Stomach (tissue), 9 donors: ENCODE data around the gene CCDC148. TPM values are rescaled to one million over a fixed set of nuclear protein-coding genes. Genes with fewer than 3 reads are reported as not detected.

Experiments
- DNase-seq, 2 donors: peaks; one replicate each; pipeline versions ENCODE4 v3.0.0 to v3.0.0-alpha.2; 2013 to 2019
- H3K27ac ChIP-seq, 5 donors: fragments of 200-600 bp in 4 of 5; sonication (generic) in 4 of 5; one replicate each; pipeline ENCODE4 v1.5.1; 2013 to 2019; ENCODE audit warnings: mild to moderate bottlenecking in 1 of 5, moderate library complexity in 1 of 5
- H3K27me3 ChIP-seq, 3 donors: fragments of 200-600 bp; sonication (generic); one replicate each; pipeline ENCODE4 v1.5.1; 2017 to 2019; ENCODE audit warnings: mixed run types in 1 of 3
- H3K36me3 ChIP-seq, 4 donors: fragments of 200-600 bp; sonication (generic); 1 replicate in 3 of 4; 2 replicates in 1 of 4; pipeline ENCODE4 v1.5.1; 2016 to 2019
- H3K4me1 ChIP-seq, 4 donors: fragments of 200-600 bp; sonication (generic); one replicate each; pipeline ENCODE4 v1.5.1; 2016 to 2019
- H3K4me3 ChIP-seq, 4 donors: fragments of 200-600 bp; sonication (generic) in 3 of 4; one replicate each; pipeline ENCODE4 v1.5.1; 2016 to 2019; ENCODE audit warnings: mild to moderate bottlenecking in 1 of 4
- H3K9me3 ChIP-seq, 4 donors: fragments of 200-600 bp; sonication (generic); one replicate each; pipeline ENCODE4 v1.5.1; 2016 to 2019
- CTCF ChIP-seq, 7 experiments: fragments of 450-650 bp in 4 of 7; fragments of 200-600 bp in 3 of 7; sonication (generic) in 3 of 7; IDR thresholded peaks; one replicate each; pipeline ENCODE4 v1.5.1; 2016 to 2019; ENCODE audit warnings: antibody characterized with exemption in 7 of 7, control low read depth in 2 of 7, mild to moderate bottlenecking in 1 of 7
- EP300 ChIP-seq: sonication (generic); formaldehyde crosslinking; IDR thresholded peaks from one replicate; pipeline ENCODE4 v1.6.1; 2017; ENCODE audit warnings: antibody characterized with exemption
- POLR2A ChIP-seq, 4 donors: fragments of 450-650 bp; IDR thresholded peaks; one replicate each; pipeline ENCODE4 v1.6.1; 2016; ENCODE audit warnings: antibody characterized with exemption in 4 of 4, control low read depth in 2 of 4, mild to moderate bottlenecking in 1 of 4, moderate library complexity in 1 of 4
- POLR2AphosphoS5 ChIP-seq, 3 donors: sonication (generic); formaldehyde crosslinking; IDR thresholded peaks; one replicate each; pipeline ENCODE4 v1.6.1; 2016; ENCODE audit warnings: antibody characterized with exemption in 3 of 3
- WGBS, 5 donors: extraction: QIAGEN DNeasy Blood & Tissue Kit in 3 of 5; methylation state at CpG; one replicate each; pipeline versions ENCODE4 v1.1.5 to v1.1.7; 2013 to 2018; 5-methylcytosine and 5-hydroxymethylcytosine counted together
- intact Hi-C: fragments of 100-400 bp; cut with DNase I; formaldehyde crosslinking; loops from one replicate; pipeline ENCODE4 v1.15.1; 2023; ENCODE audit warnings: low total_unique reads
- polyA plus RNA-seq, 3 donors: library from polyadenylated mRNA; stranded (reverse); fragments of 200-250 nt; gene quantifications; one replicate each; pipeline ENCODE4 v1.2.3, GENCODE V29; 2013
- total RNA-seq, 5 donors: library from RNA; depleted of rRNA; stranded (reverse); fragments of >200 nt; gene quantifications; one replicate each; pipeline versions ENCODE4 v1.1.0 to v1.2.3, GENCODE V29; 2014 to 2016
- donor health status: healthy with polysubstance abuse.
- donor health status: Bipolar disorder and iron deficiency.
- donor health status: healthy.

Gene CCDC148
- total and polyA plus RNA-seq, 8 donors, result 0.25 to 1.3 (median 0.43) TPM; not detected in 5

GRCh38 chr2:158290225-158290624 lies 166.3 kb downstream of the CCDC148 start:
- Histone ChIP-seq H3K27me3 (no peaks in the 10 kb centered on the region), H3K27ac (no peak overlapping the region), H3K4me1 (no peaks in the 10 kb centered on the region), H3K36me3 (no peaks in the 10 kb centered on the region), H3K4me3 (no peak overlapping the region), H3K9me3 (peaks cover 0 to 7% (median 3%) of the 10 kb centered on the region in 4 donors)
- no peak for DNase-seq
- intact Hi-C loops, result no loop called here
- TF ChIP-seq POLR2A (IDR thresholded peaks at IDR 0.05), result no peak
- TF ChIP-seq POLR2AphosphoS5 (IDR thresholded peaks at IDR 0.05), result no peak
- no peak for TF ChIP-seq EP300
- TF ChIP-seq CTCF (IDR thresholded peaks at IDR 0.05), result no peak
- WGBS, 5 donors, result 76 to 89% (median 81%) methylated on average over 5 of the region's 5 CpGs

- WGBS, 5 donors, result 67 to 89% (median 74%) methylated on average over 2 of the region's 2 CpGs
- no peaks in the 10 kb centered on the region for H3K4me1 ChIP-seq
- intact Hi-C loops, result no loop called here
- no peak for TF ChIP-seq CTCF (IDR thresholded peaks at IDR 0.05)
- TF ChIP-seq POLR2A (IDR thresholded peaks at IDR 0.05), result no peak
- no peaks in the 10 kb centered on the region for H3K9me3 ChIP-seq
- H3K4me3 ChIP-seq, result no peak overlapping the region
- H3K27me3 ChIP-seq, result no peaks in the 10 kb centered on the region
- no peak for DNase-seq
- no peak overlapping the region for H3K27ac ChIP-seq
- no peaks in the 10 kb centered on the region for H3K36me3 ChIP-seq
Measured at GRCh38 chr2:158276619-158277471, 179.7 kb downstream of the CCDC148 start.

- no peaks in the 10 kb centered on the region for H3K36me3 ChIP-seq
- H3K4me1 ChIP-seq, result peaks cover 0 to 3% (median 0%) of the 10 kb centered on the region in 4 donors
- DNase-seq, result peak in 1 of 2 donors; percentile 34
- intact Hi-C loops, result no loop called here
- no peaks in the 10 kb centered on the region for H3K9me3 ChIP-seq
- TF ChIP-seq POLR2AphosphoS5 (IDR thresholded peaks at IDR 0.05) (no peak), EP300 (no peak), POLR2A (IDR thresholded peaks at IDR 0.05) (no peak), CTCF (IDR thresholded peaks at IDR 0.05) (no peak)
- WGBS, 5 donors, result 36 to 63% (median 51%) methylated on average over 3 of the region's 3 CpGs
- H3K27me3 ChIP-seq, result no peaks in the 10 kb centered on the region
- H3K27ac ChIP-seq, result no peak overlapping the region
- no peak overlapping the region for H3K4me3 ChIP-seq
Measured at GRCh38 chr2:158273791-158274190, 182.8 kb downstream of the CCDC148 start.

GRCh38 chr2:158270536-158270935 lies 186.0 kb downstream of the CCDC148 start:
- no peak for DNase-seq
- H3K27ac ChIP-seq, result no peak overlapping the region
- H3K36me3 ChIP-seq, result no peaks in the 10 kb centered on the region
- intact Hi-C loops, result no loop called here
- 76 to 84% (median 80%) methylated on average over 3 of the region's 3 CpGs for WGBS, 5 donors
- peaks cover 0 to 3% (median 0%) of the 10 kb centered on the region in 4 donors for H3K4me1 ChIP-seq
- H3K27me3 ChIP-seq, result no peaks in the 10 kb centered on the region
- no peak overlapping the region for H3K4me3 ChIP-seq
- TF ChIP-seq POLR2AphosphoS5 (IDR thresholded peaks at IDR 0.05) (no peak), CTCF (IDR thresholded peaks at IDR 0.05) (no peak), POLR2A (IDR thresholded peaks at IDR 0.05) (no peak), EP300 (no peak)
- no peaks in the 10 kb centered on the region for H3K9me3 ChIP-seq
